Urinary bladder (tissue), 4 donors: ENCODE data around the gene PLCH1. TPM values are rescaled to one million over a fixed set of nuclear protein-coding genes. Genes with fewer than 3 reads are reported as not detected.

ENCODE experiments used
- DNase-seq: peaks from one replicate; pipeline ENCODE4 v3.0.0-alpha.2; 2015; ENCODE audit errors: extremely low spot score
- H3K27ac ChIP-seq: one replicate; pipeline ENCODE4 v1.5.1; 2013; ENCODE audit warnings: low read depth, mild to moderate bottlenecking, moderate library complexity
- H3K36me3 ChIP-seq: one replicate; pipeline ENCODE4 v1.6.1; 2013; ENCODE audit warnings: mild to moderate bottlenecking, moderate library complexity; ENCODE audit not compliant: insufficient read depth
- H3K4me1 ChIP-seq: one replicate; pipeline ENCODE4 v1.6.1; 2013; ENCODE audit warnings: mild to moderate bottlenecking, moderate library complexity; ENCODE audit not compliant: insufficient read depth
- H3K4me3 ChIP-seq: one replicate; pipeline ENCODE4 v1.5.1; 2013; ENCODE audit warnings: low read depth, low read length
- WGBS: extraction: QIAGEN DNeasy Blood & Tissue Kit; methylation state at CpG from one replicate; pipeline ENCODE4 v1.1.7; 2013; 5-methylcytosine and 5-hydroxymethylcytosine counted together
- polyA plus RNA-seq: library from polyadenylated mRNA; stranded (reverse); fragments of 200-250 nt; gene quantifications from one replicate; pipeline ENCODE4 v1.2.3, GENCODE V29; 2013
- total RNA-seq: library from RNA; depleted of rRNA; stranded (reverse); fragments of >200 nt; gene quantifications from one replicate; pipeline ENCODE4 v1.2.3, GENCODE V29; 2014
- donor health status: healthy with polysubstance abuse.
- donor health status: healthy.

The PLCH1 gene
- total and polyA plus RNA-seq, 2 donors: 0.27 to 3.2 TPM

GRCh38 chr3:155492841-155493240 is 252.0 kb downstream of the PLCH1 start:
- WGBS: 90% methylated on average over 1 of the region's 1 CpG
- no peak for DNase-seq
- no peaks in the 10 kb centered on the region for H3K4me1 ChIP-seq
- no peaks in the 10 kb centered on the region for H3K36me3 ChIP-seq
- H3K4me3 ChIP-seq: no peak overlapping the region
- no peak overlapping the region for H3K27ac ChIP-seq

GRCh38 chr3:155491696-155492095 is 253.2 kb downstream of the PLCH1 start:
- H3K4me1 ChIP-seq: no peaks in the 10 kb centered on the region
- no peak for DNase-seq
- no peak overlapping the region for H3K4me3 ChIP-seq
- no peak overlapping the region for H3K27ac ChIP-seq
- WGBS: 95% methylated on average over 3 of the region's 3 CpGs
- no peaks in the 10 kb centered on the region for H3K36me3 ChIP-seq

- H3K27ac ChIP-seq: no peak overlapping the region
- no peaks in the 10 kb centered on the region for H3K36me3 ChIP-seq
- 59% methylated on average over 5 of the region's 5 CpGs for WGBS
- no peak overlapping the region for H3K4me3 ChIP-seq
- no peaks in the 10 kb centered on the region for H3K4me1 ChIP-seq
- DNase-seq: no peak
Observed at GRCh38 chr3:155488671-155489070, 256.2 kb downstream of the PLCH1 start.

- 88% methylated on average over 1 of the region's 1 CpG for whole genome bisulfite sequencing
- no peaks in the 10 kb centered on the region for H3K4me1 ChIP-seq
- H3K27ac ChIP-seq: no peak overlapping the region
- H3K4me3 ChIP-seq: no peak overlapping the region
- no peaks in the 10 kb centered on the region for H3K36me3 ChIP-seq
- DNase-seq: no peak
Observed at GRCh38 chr3:155485897-155486296, 259.0 kb downstream of the PLCH1 start.

GRCh38 chr3:155481591-155481990 is 263.3 kb downstream of the PLCH1 start:
- DNase-seq: no peak
- Histone ChIP-seq H3K36me3 (no peaks in the 10 kb centered on the region), H3K4me3 (no peak overlapping the region), H3K4me1 (no peaks in the 10 kb centered on the region), H3K27ac (no peak overlapping the region)
- 85% methylated on average over 2 of the region's 2 CpGs for WGBS

- Histone ChIP-seq H3K36me3 (no peaks in the 10 kb centered on the region), H3K27ac (no peak overlapping the region), H3K4me1 (no peaks in the 10 kb centered on the region), H3K4me3 (no peak overlapping the region)
- DNase-seq: no peak
- 87% methylated on average over 12 of the region's 12 CpGs for WGBS
Observed at GRCh38 chr3:155481089-155481488, 263.8 kb downstream of the PLCH1 start.

- 72% methylated on average over 2 of the region's 2 CpGs for WGBS
- Histone ChIP-seq H3K4me1 (no peaks in the 10 kb centered on the region), H3K36me3 (no peaks in the 10 kb centered on the region), H3K27ac (no peak overlapping the region), H3K4me3 (no peak overlapping the region)
- DNase-seq: no peak
Observed at GRCh38 chr3:155465664-155466063, 279.2 kb downstream of the PLCH1 start.

- Histone ChIP-seq H3K4me1 (no peaks in the 10 kb centered on the region), H3K36me3 (no peaks in the 10 kb centered on the region), H3K27ac (no peak overlapping the region), H3K4me3 (no peak overlapping the region)
- DNase-seq: no peak
- WGBS: 62% methylated on average over 4 of the region's 4 CpGs
Observed at GRCh38 chr3:155462672-155463071, 282.2 kb downstream of the PLCH1 start.

- Histone ChIP-seq H3K27ac (no peak overlapping the region), H3K36me3 (no peaks in the 10 kb centered on the region), H3K4me1 (no peaks in the 10 kb centered on the region), H3K4me3 (no peak overlapping the region)
- DNase-seq: no peak
- 90% methylated on average over 4 of the region's 4 CpGs for WGBS
Observed at GRCh38 chr3:155457591-155457990, 287.3 kb downstream of the PLCH1 start.

- H3K4me1 ChIP-seq: no peaks in the 10 kb centered on the region
- 93% methylated on average over 4 of the region's 4 CpGs for WGBS
- H3K27ac ChIP-seq: no peak overlapping the region
- no peaks in the 10 kb centered on the region for H3K36me3 ChIP-seq
- DNase-seq: no peak
- no peak overlapping the region for H3K4me3 ChIP-seq
Observed at GRCh38 chr3:155455765-155456164, 289.1 kb downstream of the PLCH1 start.

GRCh38 chr3:155453512-155453911 is 291.4 kb downstream of the PLCH1 start:
- H3K4me3 ChIP-seq: no peak overlapping the region
- WGBS: 84% methylated on average over 1 of the region's 1 CpG
- DNase-seq: no peak
- H3K36me3 ChIP-seq: no peaks in the 10 kb centered on the region
- H3K27ac ChIP-seq: no peak overlapping the region
- H3K4me1 ChIP-seq: no peaks in the 10 kb centered on the region

- Histone ChIP-seq H3K36me3 (no peaks in the 10 kb centered on the region), H3K4me1 (no peaks in the 10 kb centered on the region), H3K27ac (no peak overlapping the region), H3K4me3 (no peak overlapping the region)
- no peak for DNase-seq
- 68% methylated on average over 3 of the region's 3 CpGs for WGBS
Observed at GRCh38 chr3:155449613-155450267, 295.1 kb downstream of the PLCH1 start.

GRCh38 chr3:155448531-155448930 is 296.3 kb downstream of the PLCH1 start:
- H3K4me3 ChIP-seq: no peak overlapping the region
- H3K4me1 ChIP-seq: no peaks in the 10 kb centered on the region
- H3K27ac ChIP-seq: no peak overlapping the region
- no peaks in the 10 kb centered on the region for H3K36me3 ChIP-seq
- 54% methylated on average over 3 of the region's 3 CpGs for WGBS
- DNase-seq: no peak

- H3K27ac ChIP-seq: no peak overlapping the region
- no peak overlapping the region for H3K4me3 ChIP-seq
- 96% methylated on average over 2 of the region's 2 CpGs for WGBS
- no peaks in the 10 kb centered on the region for H3K36me3 ChIP-seq
- no peaks in the 10 kb centered on the region for H3K4me1 ChIP-seq
- DNase-seq: no peak
Observed at GRCh38 chr3:155446366-155446765, 298.5 kb downstream of the PLCH1 start.

- Histone ChIP-seq H3K4me1 (no peaks in the 10 kb centered on the region), H3K36me3 (no peaks in the 10 kb centered on the region), H3K27ac (no peak overlapping the region), H3K4me3 (no peak overlapping the region)
- DNase-seq: no peak
- WGBS: 93% methylated on average over 4 of the region's 4 CpGs
Observed at GRCh38 chr3:155444771-155445170, 300.1 kb downstream of the PLCH1 start.
